Raji (cell line): ENCODE data around the gene PPP1CA.

ENCODE experiments used
- POLR2A ChIP-seq: IDR thresholded peaks from 2 replicates; pipeline ENCODE4 v1.6.1; 2011; ENCODE audit warnings: low read depth, low read length, control low read depth; ENCODE audit not compliant: insufficient read depth

PPP1CA gene

DNA sequence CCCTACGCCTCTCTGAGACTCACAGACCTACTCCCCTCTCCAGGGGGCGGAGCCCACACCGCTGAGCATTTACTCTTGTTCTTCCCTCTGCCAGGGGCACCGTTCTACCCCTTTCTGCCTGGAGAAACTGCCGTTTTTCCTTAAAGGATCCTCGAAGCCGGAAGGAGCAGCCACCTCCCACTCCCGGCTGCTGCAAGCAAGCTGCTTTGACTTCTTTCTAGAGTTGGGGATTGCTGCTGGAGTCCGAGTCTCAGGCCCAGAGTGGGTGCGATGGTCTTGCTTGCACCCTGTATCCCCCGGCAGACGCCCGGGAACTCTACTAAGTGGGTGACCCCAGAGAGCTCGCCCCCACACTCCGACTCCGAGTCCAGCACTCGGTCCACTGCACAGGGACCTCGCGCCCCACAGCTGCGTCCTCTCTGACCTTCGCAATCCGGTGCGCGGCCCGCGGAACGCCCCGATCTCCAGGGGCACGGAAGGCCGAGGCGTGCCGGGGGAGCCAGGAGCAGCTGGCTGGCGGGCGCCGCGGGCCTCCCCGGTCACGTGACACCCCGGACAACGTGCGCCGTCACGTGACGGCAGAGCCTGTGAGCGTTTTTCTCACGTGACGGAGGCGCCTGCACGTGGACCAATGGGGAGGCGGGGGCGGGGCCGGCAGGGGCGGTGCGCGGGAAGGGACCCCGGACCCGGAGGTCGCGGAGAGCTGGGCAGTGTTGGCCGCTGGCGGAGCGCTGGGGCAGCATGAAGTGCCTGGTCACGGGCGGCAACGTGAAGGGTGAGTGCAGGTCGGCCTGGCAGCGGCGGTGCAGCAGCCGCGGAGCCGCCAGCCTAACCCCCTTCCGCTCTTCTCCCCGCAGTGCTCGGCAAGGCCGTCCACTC, 10.1 kb downstream of the PPP1CA start, which contains the start of gene RAD9A:
TSS of gene RAD9A (plus strand) at position 683 of the 879 bp plus-strand sequence. CDS start at position 742, 59 bp downstream.
- peak; percentile 86 for TF ChIP-seq POLR2A

DNA sequence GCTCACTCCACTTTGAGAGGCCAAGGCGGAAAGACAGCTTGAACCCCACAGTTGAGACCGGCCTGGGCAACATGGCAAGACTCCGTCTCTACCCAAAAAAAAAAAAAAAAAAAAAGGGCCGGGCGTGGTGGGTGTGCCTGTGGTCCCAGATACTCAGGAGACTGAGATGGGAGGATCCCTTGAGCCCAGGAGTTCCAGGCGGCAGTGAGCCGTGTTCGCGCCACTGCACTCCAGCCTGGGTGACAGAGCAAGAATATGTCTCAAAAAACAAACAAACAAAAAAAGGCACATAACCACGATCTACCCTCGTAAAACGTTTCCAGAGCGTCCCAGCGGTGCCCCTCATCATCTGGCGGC, 10.7 kb downstream of the PPP1CA start:
- no peak for TF ChIP-seq POLR2A

DNA sequence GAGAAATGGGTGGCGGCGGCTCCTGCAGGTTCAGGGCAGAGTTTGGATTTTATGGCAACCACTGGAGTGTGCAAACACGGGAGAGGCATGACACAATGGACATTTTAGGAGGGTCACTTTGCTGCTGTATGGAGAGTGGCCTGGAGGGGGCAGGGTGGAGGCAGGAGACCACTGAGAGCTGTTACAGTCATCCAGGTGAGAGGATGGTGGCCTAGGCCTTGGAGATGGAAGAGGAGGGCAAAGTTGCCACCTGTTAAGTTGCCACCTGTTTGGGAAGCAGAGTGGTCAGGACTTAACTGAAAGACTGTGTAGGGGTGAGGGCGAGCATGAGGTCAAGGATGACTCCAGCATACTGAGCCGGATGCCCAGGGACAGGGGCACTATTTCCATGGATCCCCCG, 12.2 kb downstream of the PPP1CA start:
- peak; percentile 5; the same call in 1 of the 2 replicates for TF ChIP-seq POLR2A

DNA sequence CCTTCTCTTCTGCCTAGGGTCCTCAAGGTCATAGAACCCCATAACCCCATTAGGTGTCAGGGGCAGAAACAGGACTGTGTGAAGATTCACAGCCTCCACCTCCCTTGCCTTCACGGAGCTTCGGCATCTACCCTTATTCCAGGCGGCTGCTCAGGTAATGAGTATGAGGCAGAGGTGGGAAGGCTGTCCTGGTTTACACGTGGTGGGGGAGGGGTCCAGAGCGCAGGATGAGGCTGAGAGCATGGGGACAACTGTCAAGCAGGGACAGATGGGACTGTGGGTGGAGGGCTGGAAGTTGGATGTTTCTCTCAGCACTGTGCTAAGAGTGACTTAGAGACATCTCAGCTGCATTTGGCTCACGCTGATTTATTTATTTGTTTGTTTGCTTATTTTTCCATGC, 14.1 kb downstream of the PPP1CA start:
- no peak for TF ChIP-seq POLR2A

DNA sequence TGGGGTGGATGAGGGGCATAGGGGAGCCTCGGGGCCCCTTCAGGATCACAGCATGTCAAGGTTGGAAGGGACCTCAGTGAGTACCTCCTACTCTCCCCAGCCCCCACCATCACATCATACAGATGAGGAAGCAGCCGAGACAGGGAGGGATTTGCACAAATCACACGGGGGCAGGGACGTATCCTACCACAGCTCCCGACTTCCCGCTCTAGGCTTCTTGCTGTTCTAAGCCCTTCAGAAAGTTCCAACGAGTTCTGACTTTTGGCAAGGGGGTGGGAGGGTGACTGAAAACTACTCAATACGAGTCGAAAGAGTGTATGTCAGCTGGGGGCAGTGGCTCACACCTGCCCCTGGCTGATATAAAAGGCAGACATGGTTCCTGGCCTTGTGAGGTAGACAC, 14.6 kb downstream of the PPP1CA start:
- TF ChIP-seq POLR2A = no peak

DNA sequence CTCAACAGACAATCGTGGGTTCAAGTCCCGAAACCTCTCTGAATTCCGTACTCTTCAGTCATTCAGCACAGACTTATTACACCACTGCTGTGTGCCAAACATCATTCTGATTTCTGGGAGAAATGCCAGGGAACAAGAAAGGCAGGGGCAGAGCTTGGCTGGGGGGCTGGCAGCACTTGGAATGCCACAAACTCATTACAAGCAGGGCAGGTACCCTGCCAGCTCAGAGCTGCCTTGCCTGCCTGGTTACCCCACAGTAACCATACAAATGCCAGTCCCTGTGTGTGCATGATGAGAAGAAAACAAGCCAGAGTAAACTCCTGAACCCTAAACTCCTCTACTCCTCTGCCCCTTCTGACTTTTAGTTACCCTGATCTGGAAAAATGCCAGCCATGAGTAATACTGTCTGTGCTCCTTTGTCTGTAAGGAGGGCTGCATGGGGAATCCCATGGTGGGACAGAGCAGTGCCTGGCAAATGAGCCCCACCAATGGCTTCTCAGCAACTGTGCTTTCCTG, 16.7 kb downstream of the PPP1CA start:
- TF ChIP-seq POLR2A = no peak

DNA sequence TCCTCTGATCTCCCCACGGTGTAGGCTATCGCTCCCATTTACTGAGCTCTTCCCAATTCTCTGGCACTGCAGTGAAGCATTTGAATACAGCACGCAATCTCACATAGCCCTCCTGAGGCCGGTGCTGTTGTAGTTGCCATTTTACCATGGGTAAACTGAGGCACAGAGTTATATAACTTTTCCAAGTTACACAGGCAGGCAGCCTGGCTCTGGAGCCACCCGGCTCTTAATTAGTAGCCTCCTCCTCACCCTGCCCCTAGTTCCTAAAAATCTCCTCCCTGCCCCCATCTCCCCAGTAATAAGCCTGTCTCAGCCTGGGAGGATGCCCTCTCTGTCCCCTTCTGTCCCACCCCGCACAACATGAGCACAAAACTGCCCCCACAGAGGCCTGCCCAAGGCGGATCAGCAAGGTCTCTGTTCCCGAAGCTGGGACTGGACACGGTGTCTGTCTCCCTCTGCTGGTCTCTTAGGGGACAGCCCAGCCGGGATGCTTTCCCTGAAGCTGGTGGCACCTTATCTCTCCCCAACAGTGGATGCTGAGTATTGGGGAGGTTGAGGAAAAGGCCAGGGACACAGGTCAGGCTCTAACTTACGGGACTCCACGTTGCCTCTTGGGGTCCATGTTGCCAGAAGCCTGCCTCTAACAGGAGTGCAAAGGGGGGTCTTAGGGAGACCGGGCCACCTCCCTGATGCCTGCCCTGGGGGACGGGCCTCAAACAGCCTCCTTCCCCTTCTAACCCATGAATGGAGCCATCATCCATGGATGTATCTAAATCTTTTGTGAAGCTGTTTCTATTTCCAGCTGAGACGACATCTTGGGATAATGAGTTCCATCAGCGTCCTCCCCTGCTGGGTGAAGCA, 19.2 kb downstream of the PPP1CA start:
- TF ChIP-seq POLR2A = no peak

DNA sequence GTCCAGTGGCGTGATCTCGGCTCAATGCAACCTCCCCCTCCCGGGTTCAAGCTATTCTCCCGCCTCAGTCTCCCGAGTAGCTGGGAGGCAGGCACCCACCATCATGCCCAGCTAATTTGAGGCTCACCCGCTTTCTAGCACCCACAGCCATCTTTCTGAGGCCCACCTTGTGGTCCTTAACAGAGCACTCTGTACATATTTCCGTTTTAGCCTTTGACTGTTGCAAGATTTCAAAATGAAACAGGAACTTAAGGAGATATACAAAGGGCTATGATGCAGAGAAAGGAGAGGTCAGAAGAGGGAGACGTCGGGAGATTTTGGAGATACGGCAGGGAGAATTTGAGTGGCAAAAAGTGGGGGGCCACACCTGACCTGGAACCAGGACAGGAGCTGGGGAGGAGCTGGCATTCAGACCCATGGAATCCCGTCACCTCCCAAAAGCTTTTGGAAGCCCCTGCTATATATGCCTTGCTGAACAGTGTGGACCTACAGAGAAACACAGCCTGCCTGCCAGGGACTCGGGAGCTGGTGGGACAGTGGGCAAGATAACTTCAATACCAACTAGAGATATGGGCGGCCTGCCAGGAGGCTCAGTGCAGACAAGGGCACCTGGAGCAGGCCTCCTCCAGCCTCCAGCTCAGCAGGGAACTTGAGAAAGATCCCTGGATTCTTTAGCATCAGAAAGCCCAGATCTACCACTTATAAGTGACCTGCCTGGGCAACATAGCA, 20.2 kb downstream of the PPP1CA start:
- TF ChIP-seq POLR2A = peak; percentile 58; the same call in 1 of the 2 replicates

DNA sequence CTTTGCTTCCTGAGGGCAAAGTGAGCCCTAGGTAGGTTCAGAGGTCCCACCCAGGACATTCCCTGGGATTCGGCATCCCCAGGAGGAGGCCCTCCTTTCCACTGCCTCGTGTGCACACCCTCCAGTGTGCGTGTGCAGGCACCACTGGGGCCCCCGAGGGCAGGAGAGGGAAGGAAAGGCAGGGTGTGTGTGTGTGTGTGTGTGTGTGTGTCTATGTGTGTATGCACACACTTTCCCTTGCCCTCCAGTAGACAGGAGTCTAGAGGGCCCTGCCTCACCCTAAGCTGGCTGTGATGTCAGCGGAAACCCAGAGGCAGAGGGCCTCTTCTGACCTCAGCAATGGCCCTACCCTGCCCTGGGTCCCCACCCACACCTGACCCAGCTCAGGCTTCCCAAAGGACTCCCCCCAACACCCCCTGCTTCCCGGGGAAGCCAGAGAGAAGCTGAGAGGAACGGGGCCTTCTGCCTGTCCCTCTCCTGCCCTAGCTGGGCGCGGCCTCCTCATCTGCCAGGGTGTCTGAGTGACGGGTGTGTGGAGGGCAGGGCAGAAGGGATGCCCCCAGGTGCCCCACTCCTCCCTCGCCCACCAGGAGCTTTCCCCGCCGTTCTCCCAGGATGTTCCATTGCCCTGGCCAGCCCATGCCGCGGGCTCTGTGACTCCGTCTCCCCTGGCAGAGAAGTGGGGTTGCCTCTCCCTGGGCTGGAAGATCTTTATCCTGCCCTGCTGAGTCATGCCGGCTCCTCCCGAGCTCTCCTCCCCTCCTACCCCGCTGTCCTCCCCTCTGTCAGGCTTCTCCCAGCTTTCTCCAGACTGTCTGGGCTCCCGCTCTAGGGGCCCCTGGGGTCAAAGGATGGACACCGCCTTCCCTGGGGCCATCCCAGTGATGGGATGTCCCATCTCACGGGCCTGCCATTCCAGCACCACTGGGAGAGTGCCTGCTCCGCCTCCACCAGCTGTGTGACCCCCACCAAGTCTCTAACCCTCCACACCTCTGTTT, 22.3 kb downstream of the PPP1CA start:
- TF ChIP-seq POLR2A = no peak

DNA sequence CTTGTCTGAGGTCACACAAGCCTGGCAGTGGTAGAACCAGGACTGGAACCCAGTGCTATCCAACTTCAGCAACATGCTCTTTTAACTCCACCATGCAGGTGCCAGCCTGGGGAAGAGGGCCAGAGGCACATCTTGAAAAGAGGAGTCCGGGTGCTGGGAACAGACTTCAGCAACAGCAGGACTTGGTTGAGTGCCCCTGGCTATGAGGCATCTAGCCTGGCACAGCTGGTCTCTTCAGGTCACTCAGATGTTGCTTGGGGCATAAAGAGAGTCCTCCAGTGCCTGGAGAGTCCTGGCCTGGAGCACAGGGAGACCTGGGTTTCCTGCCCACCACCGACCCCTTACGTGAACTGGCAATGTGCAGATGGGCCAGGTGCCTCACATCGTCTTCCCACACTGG, 23.1 kb downstream of the PPP1CA start:
- TF ChIP-seq POLR2A = no peak

DNA sequence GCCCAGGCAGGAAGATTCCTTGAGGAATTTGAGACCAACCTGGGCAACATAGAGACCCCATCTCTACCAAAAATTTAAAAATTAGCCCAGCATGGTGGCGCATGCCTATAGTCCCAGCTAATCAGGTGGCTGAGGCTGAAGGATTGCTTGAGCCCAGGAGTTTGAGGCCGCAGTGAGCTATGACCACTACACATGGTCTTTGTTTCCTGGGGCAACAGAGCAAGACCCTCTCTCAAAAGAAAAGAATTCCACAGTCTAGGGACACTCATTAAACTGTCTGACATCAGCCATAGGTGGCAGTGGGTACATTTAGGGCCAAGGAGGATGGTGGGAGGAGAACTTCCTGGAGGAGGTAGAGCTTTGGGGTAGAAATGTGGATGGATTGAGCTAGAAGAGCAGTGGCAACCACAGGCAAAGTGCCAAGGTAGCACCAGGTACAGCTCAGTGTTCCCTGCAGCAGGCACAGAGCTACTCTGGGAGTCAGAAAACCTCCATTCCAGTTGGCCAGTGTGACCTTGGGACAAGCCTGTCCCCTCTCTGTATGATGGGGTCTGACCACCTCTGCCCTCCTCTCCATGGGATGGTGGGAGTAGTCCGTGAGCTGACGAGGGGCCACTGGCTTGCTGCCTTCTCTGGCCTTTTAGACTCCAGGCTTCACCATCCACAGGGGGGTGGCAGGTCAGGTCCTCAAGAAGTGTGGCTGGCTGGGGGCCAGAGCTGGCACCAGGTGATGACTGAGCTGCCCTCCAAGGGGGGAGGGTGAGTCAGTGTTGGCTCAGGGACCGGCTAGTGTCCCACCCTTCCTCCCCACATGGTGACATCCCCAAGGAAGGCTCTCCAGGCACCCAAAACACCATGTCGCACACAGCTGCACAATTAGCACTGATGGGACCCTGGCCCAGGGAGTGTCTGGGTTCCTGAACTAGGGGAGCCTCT, 24.5 kb downstream of the PPP1CA start:
- no peak for TF ChIP-seq POLR2A

DNA sequence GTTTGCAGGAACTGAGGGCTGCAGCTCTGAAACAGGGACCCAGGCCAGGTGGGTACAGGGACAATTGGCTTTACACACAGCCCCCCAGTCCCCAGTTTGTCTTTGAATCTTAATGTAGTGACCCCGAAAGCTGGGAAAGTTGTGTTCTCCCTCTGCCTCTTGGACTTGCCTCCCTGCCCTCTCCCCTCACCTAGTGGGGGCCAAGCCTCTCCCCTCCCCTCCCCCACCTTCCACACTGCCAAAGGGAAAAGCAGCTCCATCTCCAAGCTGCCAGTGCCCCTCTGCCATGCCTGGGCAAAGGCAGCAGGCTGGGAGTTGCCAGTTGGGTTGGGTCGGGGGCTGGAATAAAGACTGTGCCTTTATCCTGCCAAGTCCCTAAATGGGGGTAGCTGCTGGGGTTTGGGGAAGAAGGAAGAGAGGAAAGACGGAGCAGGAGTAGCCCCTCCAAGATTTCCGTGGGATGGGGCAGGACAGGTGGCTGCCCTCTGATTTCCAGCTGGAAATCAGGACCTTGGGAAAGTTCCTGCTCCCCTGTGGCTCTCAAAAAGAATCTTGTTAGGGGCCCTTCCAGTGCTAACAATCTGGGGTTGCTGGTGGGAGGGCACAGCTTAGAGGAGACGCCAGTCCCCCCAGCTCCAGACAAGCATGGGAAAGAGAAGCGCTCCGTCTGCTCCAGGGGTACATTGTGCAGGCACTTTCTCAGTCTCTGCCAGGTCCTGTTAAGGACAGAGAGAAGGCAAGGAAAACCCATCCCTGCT, 25.4 kb downstream of the PPP1CA start:
- no peak for TF ChIP-seq POLR2A
